T47D (cell line): ENCODE data around the gene CHST8.

Experiments
- DNase-seq, 2 experiments: peaks; one replicate each; pipeline versions ENCODE4 v3.0.0 to v3.0.0-alpha.2; 2011 to 2012; ENCODE audit warnings: low read depth in 1 of 2, low spot score in 1 of 2
- JUND ChIP-seq: IDR thresholded peaks from 2 replicates; pipeline ENCODE4 v1.6.1; 2012; ENCODE audit warnings: low read depth
- in situ Hi-C: cut with HindIII; loops from 2 replicates; pipeline ENCODE4 v1.10.0; 2016; ENCODE audit warnings: low sequenced_read_pairs, low pct_unique_long_range_greater_than_20kb

CHST8 gene, protein sequence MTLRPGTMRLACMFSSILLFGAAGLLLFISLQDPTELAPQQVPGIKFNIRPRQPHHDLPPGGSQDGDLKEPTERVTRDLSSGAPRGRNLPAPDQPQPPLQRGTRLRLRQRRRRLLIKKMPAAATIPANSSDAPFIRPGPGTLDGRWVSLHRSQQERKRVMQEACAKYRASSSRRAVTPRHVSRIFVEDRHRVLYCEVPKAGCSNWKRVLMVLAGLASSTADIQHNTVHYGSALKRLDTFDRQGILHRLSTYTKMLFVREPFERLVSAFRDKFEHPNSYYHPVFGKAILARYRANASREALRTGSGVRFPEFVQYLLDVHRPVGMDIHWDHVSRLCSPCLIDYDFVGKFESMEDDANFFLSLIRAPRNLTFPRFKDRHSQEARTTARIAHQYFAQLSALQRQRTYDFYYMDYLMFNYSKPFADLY

DNA sequence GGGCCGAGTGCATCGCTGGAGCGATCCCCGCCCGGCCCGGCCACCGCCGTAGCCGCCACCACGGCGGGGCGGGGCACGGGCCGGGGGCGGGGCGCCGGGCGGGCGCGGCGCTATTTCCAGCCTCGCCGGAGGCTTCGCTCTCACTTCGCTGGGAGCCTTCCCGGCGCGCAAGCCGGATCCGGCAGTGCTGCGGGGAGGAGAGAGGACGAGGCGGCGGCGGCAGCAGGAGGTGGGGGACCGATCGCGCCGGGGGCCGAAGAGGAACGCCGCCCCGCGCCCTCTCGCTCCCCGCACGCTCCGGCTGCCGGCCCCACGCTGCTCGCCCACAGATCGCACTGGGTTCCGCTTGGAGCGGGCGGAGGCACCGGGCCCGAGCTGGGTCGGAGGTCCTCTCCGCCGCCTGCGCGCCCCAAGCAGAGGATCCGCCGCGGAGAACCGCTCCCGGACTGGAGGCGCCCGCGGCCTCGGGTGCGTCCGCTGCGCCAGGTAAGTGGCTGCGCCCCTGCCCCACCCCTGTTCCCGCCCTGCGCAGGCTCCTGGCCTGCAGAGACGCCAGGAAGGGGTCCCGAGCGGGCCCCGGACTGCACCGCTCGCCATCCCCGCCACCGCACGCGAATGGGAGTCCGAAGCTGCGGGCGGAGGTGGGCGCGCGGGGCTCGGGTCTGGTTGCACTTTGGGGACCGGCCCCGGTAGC is at the start of gene CHST8:
Gene CHST8, plus strand, starts transcription at position 143 of the 694 bp plus-strand sequence. CDS start 67,309 bp downstream, outside the sequence.
- in situ Hi-C loops: no loop called here
- no peak for TF ChIP-seq JUND
- peak; percentile 49 to 69 for DNase-seq

DNA sequence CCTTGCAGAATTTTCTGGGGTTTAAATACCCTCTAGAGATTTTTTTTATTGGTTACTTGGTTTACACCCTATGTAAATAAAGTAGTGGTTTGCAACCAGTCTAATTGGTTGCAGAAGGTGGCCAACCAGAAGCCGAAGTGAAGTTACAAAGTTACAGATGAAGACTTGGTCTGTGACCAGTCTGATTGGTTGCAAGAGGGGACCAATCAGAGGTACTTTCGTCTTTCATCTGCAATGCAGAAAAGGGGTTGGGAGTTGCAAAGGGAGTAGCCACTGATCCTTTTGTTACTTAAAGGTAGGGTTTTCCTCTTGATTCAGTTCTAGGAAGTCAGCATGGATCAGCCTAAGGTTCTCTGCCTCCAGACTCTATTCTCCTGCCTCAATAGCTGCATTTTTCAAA is 48.8 kb upstream of the CHST8 start:
- no peak for DNase-seq
- in situ Hi-C loops: no loop called here
- no peak for TF ChIP-seq JUND

DNA sequence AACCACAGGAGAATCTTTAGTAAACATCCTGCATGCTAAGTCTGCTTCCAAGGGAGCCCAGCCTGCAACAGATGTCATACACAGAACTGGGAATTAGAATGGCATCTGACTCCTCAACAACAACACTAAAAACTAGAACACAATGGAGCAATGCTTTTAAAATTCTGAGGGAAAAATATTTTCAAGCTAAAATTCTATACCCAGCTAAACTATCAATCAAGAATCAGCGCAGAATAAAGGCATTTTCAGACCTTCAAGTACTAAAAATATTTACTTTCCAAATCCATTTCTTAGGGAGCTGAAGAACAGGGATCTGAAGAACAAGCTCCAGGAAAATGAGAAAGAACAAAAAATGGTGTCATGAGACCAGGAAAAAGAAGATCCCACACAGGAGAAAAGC is 46.9 kb upstream of the CHST8 start:
- DNase-seq: no peak
- in situ Hi-C loops: no loop called here
- no peak for TF ChIP-seq JUND

DNA sequence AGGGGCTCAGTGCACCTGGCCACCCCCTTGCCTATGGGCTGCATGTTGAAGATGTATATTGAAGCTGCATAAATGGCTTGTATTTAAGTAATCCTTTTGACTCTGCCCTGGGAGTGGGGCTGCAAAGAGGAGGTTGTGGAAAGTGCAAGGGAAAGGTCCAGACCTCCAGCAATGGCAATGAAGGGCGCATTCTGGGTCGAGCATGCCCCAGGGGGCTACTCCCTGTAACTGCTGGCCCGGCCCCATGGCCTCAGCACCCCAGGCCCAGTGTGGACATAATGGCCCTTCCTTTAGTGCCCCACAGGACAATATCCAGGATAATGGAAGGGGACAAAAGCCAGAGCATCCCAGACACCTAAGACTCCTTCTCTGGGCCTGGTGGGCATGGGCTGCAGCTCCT is 43.1 kb upstream of the CHST8 start:
- in situ Hi-C loops: no loop called here
- no peak for DNase-seq
- TF ChIP-seq JUND: no peak

DNA sequence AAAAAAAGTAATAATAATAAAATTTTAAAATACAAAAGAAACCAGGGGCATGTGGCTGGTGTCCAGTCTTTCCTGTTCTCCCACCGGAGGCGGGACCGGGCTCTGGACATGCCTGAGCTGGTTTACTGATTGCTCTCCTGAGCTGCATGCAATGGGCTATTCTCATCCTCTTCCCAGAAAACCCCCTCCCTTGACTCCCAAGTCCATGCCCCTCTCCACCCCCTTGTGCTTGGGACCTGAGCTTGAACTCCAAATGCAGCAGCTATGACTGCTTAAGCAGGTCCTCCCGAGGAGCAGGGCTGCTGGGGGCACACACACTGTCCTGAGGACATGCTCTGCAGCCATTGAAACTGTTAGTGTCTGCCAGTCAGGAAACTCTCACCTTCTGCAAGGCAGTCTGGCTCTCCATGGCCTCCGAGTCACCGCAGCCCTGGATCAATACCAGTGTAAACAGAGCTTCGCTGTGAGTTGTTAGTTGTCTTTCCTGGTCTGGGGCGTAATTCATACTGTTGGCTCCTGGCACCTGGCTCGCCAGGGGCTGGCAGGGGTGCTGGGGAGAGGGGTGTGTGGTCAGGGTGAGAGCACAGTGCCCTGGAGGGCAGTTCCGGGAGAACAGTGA is 41.6 kb upstream of the CHST8 start:
- in situ Hi-C loops: no loop called here
- TF ChIP-seq JUND: no peak
- DNase-seq: peak; percentile 29 to 65

DNA sequence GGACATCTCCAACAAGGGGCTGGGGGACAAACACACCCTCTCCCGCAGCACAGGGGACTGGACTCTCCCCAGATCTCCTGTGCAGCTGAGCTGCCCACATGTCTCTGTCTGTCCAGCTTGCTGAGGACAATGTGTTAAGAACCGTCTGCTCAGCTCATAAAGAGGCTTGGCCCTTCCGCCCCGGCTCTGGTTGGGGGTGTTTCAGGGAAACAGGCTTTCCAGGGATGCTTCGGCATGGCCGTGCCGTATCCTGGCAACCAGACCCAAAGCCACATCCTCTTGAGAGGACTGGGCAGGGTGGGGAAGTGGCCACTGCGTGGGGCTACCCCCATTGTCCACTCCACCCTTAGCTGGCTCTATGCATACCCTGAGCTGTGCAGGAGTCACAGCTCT is 41.1 kb upstream of the CHST8 start:
- no peak for TF ChIP-seq JUND
- DNase-seq: peak in 1 of 2 experiments; percentile 9
- in situ Hi-C loops: no loop called here

DNA sequence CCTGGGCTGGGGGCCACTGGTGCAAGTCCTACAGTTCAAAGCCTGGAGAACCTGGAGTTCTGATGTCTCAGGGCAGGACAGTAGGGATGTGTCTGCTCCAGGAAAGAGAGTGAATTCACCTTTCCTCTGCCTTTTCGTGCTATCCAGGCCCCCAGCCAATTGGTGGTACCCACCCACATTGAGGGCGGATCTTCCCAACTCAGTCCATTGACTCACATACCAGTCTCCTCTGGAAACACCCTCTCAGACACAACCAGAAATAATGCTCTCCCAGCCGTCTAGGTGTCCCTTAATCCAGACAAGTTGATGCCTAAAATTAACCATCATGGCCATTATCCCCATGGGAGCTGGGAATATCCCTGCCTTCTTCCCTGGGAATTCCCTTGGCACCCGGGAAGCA is 38.8 kb upstream of the CHST8 start:
- in situ Hi-C loops: no loop called here
- DNase-seq: no peak
- TF ChIP-seq JUND: no peak

DNA sequence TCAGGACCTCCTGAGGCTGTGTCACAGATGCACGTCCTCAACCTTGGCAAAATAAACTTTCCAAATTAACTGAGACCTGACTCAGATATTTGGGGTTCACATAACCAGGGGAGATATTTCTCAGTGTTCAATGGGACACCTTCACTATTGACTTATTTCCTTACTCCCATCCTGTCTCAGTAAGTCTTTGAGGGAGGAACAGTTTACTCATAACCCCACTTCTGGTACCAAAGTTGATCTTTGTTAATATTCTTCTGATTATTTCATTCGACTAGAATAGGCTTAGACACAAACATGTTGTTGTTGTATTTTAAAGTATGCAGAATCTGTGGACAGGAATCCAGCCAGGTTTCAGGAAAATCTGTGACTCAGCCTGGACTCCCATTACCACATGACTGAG is 34.6 kb upstream of the CHST8 start:
- TF ChIP-seq JUND: no peak
- in situ Hi-C loops: no loop called here
- no peak for DNase-seq

DNA sequence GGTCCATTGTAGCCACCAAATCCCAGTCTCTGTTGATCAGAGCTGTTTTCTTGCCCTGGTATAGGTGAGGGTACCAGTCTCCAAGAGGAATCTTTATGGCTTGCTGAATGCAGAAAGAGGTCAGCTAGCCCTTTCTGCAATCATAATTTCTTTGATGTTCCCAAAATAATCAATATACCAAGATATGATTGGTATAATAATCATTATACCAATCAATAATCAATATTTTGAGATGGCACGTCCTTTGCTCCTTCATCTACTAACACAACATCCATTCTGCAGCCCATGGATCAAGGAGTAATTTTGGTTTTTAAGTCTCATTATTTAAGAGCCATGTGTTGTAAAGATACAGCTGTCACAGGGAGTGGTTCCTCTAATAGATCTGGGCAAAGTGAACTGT is 31.5 kb upstream of the CHST8 start:
- in situ Hi-C loops: no loop called here
- DNase-seq: no peak
- TF ChIP-seq JUND: no peak

DNA sequence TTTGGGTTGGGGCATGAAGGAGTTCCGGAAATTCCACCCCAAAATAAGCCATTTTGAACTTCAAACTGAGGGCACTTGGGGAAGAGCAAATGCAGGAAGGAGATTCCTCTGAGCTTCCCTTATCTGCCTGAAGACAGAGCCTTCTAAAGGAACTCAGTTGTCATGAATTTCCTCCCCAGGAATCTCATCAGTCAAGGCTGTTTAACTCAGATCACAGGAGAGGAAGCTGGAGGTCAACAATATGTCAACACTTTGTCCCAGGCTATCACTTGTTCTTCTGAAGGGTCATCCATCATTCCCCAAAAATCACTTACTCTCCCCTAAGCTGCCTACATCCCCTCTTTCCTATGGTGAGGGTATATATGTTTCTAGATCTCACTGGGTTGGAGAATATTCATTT is 26.0 kb upstream of the CHST8 start:
- in situ Hi-C loops: no loop called here
- DNase-seq: no peak
- TF ChIP-seq JUND: no peak

DNA sequence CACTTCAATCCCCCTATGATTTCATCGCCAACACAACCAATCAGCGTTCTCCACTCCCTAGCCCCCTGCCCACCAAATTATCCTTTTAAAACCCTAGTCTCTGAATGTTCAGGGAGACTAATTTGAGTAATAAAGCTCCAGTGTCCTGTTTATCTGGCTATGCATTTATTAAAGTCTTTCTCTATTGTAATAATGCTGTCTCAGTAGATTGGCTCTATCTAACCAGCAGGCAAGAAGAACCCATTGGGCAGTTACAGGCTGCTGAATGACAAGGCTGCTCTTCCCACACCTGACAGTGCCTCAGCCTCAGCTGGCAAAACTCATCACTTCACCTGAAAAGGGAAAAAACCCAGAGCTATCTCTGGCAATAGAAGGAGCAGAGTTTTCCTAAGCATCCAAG is 20.2 kb upstream of the CHST8 start:
- in situ Hi-C loops: no loop called here
- no peak for DNase-seq
- no peak for TF ChIP-seq JUND

DNA sequence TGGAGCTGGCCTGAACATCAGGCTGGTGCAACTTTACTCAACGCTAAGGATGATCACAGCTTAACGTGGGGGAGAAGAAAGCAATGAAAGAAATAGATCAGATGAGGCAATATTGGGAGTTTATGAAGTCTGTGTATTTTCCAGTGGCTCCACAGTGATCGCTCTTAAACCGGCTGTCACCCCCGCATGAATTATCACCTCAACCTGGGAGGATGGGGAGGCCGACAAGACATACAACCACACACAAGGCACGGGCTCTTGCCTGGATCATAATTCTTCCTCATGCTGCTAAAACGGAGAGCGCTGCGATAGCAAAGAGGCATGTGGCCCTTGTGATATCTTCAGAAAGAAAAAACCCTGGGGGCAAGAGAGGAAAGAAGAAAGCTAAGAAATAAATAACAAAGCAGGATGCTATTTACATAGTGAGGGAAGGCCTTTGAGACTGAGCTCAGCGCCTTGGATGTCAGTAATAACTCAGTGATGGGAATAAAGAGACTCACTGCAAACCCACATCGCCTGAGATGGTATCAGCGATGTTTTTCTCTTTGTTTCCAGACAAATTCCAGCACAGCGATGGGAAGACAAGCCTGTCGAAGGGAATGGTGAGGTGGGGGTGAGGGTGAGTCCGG is 19.1 kb upstream of the CHST8 start:
- in situ Hi-C loops: no loop called here
- no peak for TF ChIP-seq JUND
- DNase-seq: no peak

DNA sequence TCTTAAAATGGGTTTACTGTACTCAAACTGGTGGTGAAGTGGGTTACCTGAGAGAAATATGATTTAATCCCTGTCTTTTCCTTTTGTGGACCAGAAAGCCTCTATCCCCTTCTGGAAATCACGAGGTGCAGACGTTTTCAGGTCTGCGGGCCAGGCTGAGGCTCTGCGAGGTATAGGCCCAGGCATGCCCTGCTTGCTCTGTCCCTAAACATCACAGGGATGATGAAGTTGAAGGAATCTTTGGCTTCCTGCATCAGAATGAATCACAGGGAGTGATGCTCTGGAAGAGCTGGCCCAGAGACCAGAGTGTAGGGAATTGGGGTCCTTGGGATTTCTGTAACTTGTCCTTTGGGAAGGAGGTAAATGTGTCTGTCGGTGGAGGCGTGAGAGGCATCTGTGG is 18.4 kb upstream of the CHST8 start:
- in situ Hi-C loops: no loop called here
- no peak for DNase-seq

More for the DNA sequence above, 18.4 kb upstream of the CHST8 start:
- TF ChIP-seq JUND: no peak
